Activated B cell treated with CpG ODN at 0.5 μM for 24 hours (primary cell): ENCODE measurements around the gene MBOAT7. TPM values are rescaled to one million over a fixed set of nuclear protein-coding genes. Genes with fewer than 3 reads are reported as not detected.
A peak's percentile ranks its signal among the peaks of the same experiment; 100 is the strongest.
"Not testable (repeated sequence)": the region's sequence is repeated elsewhere in the genome, so short reads cannot be mapped to it uniquely, and the experiment has no call there.

Source experiments
- ATAC-seq: fragments of 200-7000 bp; cut with Tn5 transposase; one replicate; pipeline ENCODE4 v1.10.0; 2021; ENCODE audit warnings: low read depth, mild to moderate bottlenecking, moderate library complexity
- CTCF ChIA-PET: fragments of 350-600 bp; sonication (Branson Sonifier 250); formaldehyde crosslinking; loops from one replicate; lab custom pipeline; 2021; ENCODE audit warnings: antibody characterized with exemption; lab: Charles Lee
- POLR2A ChIA-PET: fragments of 350-600 bp; sonication (Branson Sonifier 250); formaldehyde crosslinking; loops from one replicate; lab custom pipeline; 2021; ENCODE audit warnings: antibody characterized with exemption; lab: Charles Lee
- DNase-seq: peaks from one replicate; pipeline ENCODE4 v3.0.0; 2022
- H3K27ac Mint-ChIP-seq: one replicate; pipeline ENCODE4 v1.8.0; 2020; ENCODE audit warnings: mixed read lengths
- H3K27me3 Mint-ChIP-seq: one replicate; pipeline ENCODE4 v1.8.0; 2021; ENCODE audit warnings: mixed read lengths
- H3K36me3 Mint-ChIP-seq: one replicate; pipeline ENCODE4 v1.8.0; 2021; ENCODE audit warnings: low read depth, mixed read lengths
- H3K4me1 Mint-ChIP-seq: one replicate; pipeline ENCODE4 v1.8.0; 2021; ENCODE audit warnings: mixed read lengths
- H3K4me3 Mint-ChIP-seq: one replicate; pipeline ENCODE4 v1.8.0; 2020; ENCODE audit warnings: mild to moderate bottlenecking, mixed read lengths
- H3K9me3 Mint-ChIP-seq: one replicate; pipeline ENCODE4 v1.8.0; 2020; ENCODE audit warnings: mixed read lengths
- intact Hi-C: fragments of 100-400 bp; cut with micrococcal nuclease; formaldehyde crosslinking; loops from one replicate; pipeline ENCODE4 v1.15.1; 2024
- total RNA-seq: library from RNA; stranded (reverse); gene quantifications from 2 replicates; pipeline ENCODE4 v1.2.3, GENCODE V29; 2022
- TF ChIP-seq, protein P1 (sequence below): fragments of 200-600 bp; IDR thresholded peaks from one replicate; pipeline ENCODE4 v1.8.0; 2022; ENCODE audit warnings: antibody characterized with exemption, mild to moderate bottlenecking

Gene MBOAT7
- total RNA-seq, 1 donor from 2014 or later: 21.4 TPM

- H3K36me3 Mint-ChIP-seq: peaks cover 9% of the 10 kb centered on the region
- ChIA-PET POLR2A (interaction anchor here (0.6 to 1.3 kb wide), 3 partner anchors 15 to 231 kb away, joined by 3 read pairs; partner anchors contain the start of genes MBOAT7 and RPS9), CTCF (interaction anchor here (0.9 to 1.4 kb wide), 3 partner anchors 15 to 153 kb away, joined by 3 to 4 read pairs (median 3); no protein-coding TSS in a partner anchor)
- H3K27me3 Mint-ChIP-seq: no peaks in the 10 kb centered on the region
- H3K27ac Mint-ChIP-seq: no peak overlapping the region
- ATAC-seq: no peak
- no peak for DNase-seq
- peaks cover 13% of the 10 kb centered on the region for H3K4me1 Mint-ChIP-seq
- intact Hi-C loops: no loop called here
- no peaks in the 10 kb centered on the region for H3K9me3 Mint-ChIP-seq
- no peak overlapping the region for H3K4me3 Mint-ChIP-seq
- TF ChIP-seq, protein P1, sequence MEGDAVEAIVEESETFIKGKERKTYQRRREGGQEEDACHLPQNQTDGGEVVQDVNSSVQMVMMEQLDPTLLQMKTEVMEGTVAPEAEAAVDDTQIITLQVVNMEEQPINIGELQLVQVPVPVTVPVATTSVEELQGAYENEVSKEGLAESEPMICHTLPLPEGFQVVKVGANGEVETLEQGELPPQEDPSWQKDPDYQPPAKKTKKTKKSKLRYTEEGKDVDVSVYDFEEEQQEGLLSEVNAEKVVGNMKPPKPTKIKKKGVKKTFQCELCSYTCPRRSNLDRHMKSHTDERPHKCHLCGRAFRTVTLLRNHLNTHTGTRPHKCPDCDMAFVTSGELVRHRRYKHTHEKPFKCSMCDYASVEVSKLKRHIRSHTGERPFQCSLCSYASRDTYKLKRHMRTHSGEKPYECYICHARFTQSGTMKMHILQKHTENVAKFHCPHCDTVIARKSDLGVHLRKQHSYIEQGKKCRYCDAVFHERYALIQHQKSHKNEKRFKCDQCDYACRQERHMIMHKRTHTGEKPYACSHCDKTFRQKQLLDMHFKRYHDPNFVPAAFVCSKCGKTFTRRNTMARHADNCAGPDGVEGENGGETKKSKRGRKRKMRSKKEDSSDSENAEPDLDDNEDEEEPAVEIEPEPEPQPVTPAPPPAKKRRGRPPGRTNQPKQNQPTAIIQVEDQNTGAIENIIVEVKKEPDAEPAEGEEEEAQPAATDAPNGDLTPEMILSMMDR: no peak
Observed at GRCh38 chr19:54173951-54174834, 15.2 kb downstream of the MBOAT7 start.

DNA sequence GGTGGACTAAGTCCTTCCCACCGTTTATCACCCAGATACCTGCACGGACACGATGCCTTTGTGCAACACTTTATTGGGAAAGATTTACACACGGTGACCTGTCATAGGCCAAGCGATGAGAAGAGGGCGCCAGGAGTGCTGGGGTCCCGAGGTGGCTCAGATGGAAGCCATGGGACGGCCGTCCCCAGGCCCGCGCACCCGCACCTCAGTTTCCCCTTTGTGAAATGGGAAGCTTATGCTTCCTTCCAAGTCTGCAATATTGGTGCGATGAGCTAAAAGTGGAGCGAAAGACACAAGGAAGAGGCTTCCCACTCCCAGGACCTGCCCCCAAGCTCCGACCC, 16.1 kb downstream of the MBOAT7 start:
- ChIA-PET POLR2A (interaction anchor here (0.6 to 1.0 kb wide), 3 partner anchors 16 to 33 kb away, joined by 3 to 4 read pairs (median 3); partner anchors contain the start of genes MBOAT7 and RPS9), CTCF (interaction anchor here (0.9 to 1.4 kb wide), 4 partner anchors 14 to 154 kb away, joined by 3 to 5 read pairs (median 4); partner anchors contain the start of gene MBOAT7)
- no peaks in the 10 kb centered on the region for H3K9me3 Mint-ChIP-seq
- TF ChIP-seq, protein P1: no peak
- ATAC-seq (no peak), DNase-seq (no peak)
- H3K36me3 Mint-ChIP-seq: peaks cover 6% of the 10 kb centered on the region
- H3K27me3 Mint-ChIP-seq: peaks cover 1% of the 10 kb centered on the region
- no peak overlapping the region for H3K4me3 Mint-ChIP-seq
- intact Hi-C loops: no loop called here
- H3K27ac Mint-ChIP-seq: no peak overlapping the region
- peaks cover 15% of the 10 kb centered on the region for H3K4me1 Mint-ChIP-seq

- POLR2A ChIA-PET: interaction anchor here (0.6 to 1.0 kb wide), 3 partner anchors 17 to 34 kb away, joined by 3 to 4 read pairs (median 3); partner anchors contain the start of genes MBOAT7 and RPS9
- no peaks in the 10 kb centered on the region for H3K9me3 Mint-ChIP-seq
- peak; percentile 65 for ATAC-seq
- peaks cover 4% of the 10 kb centered on the region for H3K27me3 Mint-ChIP-seq
- H3K27ac Mint-ChIP-seq: no peak within 1 kb of the TSS
- intact Hi-C loops: no loop called here
- DNase-seq: no peak
- H3K4me3 Mint-ChIP-seq: no peak within 1 kb of the TSS
- CTCF ChIA-PET: interaction anchor here (0.9 to 1.4 kb wide), 4 partner anchors 14 to 155 kb away, joined by 3 to 5 read pairs (median 4); partner anchors contain the start of gene MBOAT7
- TF ChIP-seq, protein P1: no peak
- peaks cover 3% of the 10 kb centered on the region for H3K36me3 Mint-ChIP-seq
- peaks cover 19% of the 10 kb centered on the region for H3K4me1 Mint-ChIP-seq
Observed at GRCh38 chr19:54172471-54173358, 16.7 kb downstream of the MBOAT7 start, which contains the start of gene TMC4. Gene TMC4 (minus strand): TSS chr19:54173160. CDS start chr19:54173117, 43 bp downstream.

- CTCF ChIA-PET, H3K4me3 Mint-ChIP-seq, H3K36me3 Mint-ChIP-seq, POLR2A ChIA-PET, DNase-seq, H3K9me3 Mint-ChIP-seq, H3K27ac Mint-ChIP-seq, ATAC-seq, H3K27me3 Mint-ChIP-seq, intact Hi-C loops: not testable (repeated sequence)
- H3K4me1 Mint-ChIP-seq: peaks cover 19% of the 10 kb centered on the region
Observed at GRCh38 chr19:54171736-54172431, 17.5 kb downstream of the MBOAT7 start.
